Gastrocnemius medialis (tissue), 4 donors: Measurements from ENCODE around the gene COA3. TPM values are rescaled to one million over a fixed set of nuclear protein-coding genes. Genes with fewer than 3 reads are reported as not detected.

Experiments
- ATAC-seq, 2 donors: fragments of 150-250 bp; one replicate each; pipeline ENCODE4 v1.9.1; 2016
- DNase-seq, 2 donors: peaks; one replicate each; pipeline ENCODE4 v3.0.0-alpha.2; 2019
- H3K27ac ChIP-seq, 4 donors: fragments of 200-600 bp; sonication (generic); 1 replicate in 1 of 4; 2 replicates in 3 of 4; pipeline ENCODE4 v1.5.1; 2016 to 2018; ENCODE audit warnings: mild to moderate bottlenecking in 2 of 4, moderate library complexity in 1 of 4
- H3K27me3 ChIP-seq, 3 donors: fragments of 200-600 bp; sonication (generic) in 2 of 3; 1 replicate in 1 of 3; 2 replicates in 2 of 3; pipeline versions ENCODE4 v1.5.1 to v1.6.0; 2016 to 2019; ENCODE audit warnings: mild to moderate bottlenecking in 1 of 3, moderate library complexity in 1 of 3
- H3K36me3 ChIP-seq, 2 donors: fragments of 200-600 bp; sonication (generic) in 1 of 2; one replicate each; pipeline ENCODE4 v1.5.1; 2017 to 2018
- H3K4me1 ChIP-seq, 2 donors: fragments of 200-600 bp; sonication (generic) in 1 of 2; one replicate each; pipeline ENCODE4 v1.5.1; 2016 to 2017; ENCODE audit warnings: mild to moderate bottlenecking in 2 of 2
- H3K4me3 ChIP-seq, 4 donors: fragments of 200-600 bp; sonication (generic) in 3 of 4; 1 replicate in 1 of 4; 2 replicates in 3 of 4; pipeline ENCODE4 v1.5.1; 2016 to 2019; ENCODE audit warnings: mild to moderate bottlenecking in 2 of 4
- H3K9me3 ChIP-seq, 3 donors: fragments of 200-600 bp; sonication (generic) in 2 of 3; 1 replicate in 1 of 3; 2 replicates in 2 of 3; pipeline ENCODE4 v1.5.1; 2016 to 2019
- POLR2A ChIP-seq, 2 donors: fragments of 450-650 bp; IDR thresholded peaks; one replicate each; pipeline ENCODE4 v1.6.1; 2017; ENCODE audit warnings: antibody characterized with exemption in 2 of 2, mild to moderate bottlenecking in 2 of 2, moderate library complexity in 2 of 2
- in situ Hi-C, 4 donors: fragments of 200-750 bp; cut with MboI; loops; one replicate each; pipeline versions ENCODE4 v1.15.0 to v1.8.0; 2017; ENCODE audit warnings: low sequenced_read_pairs in 4 of 4
- intact Hi-C: fragments of 100-400 bp; cut with DNase I; formaldehyde crosslinking; loops from one replicate; pipeline ENCODE4 v1.15.1; 2023; ENCODE audit warnings: low total_unique reads
- total RNA-seq, 4 donors: library from RNA; depleted of rRNA; stranded (reverse); fragments of >200 nt; gene quantifications; one replicate each; pipeline versions ENCODE4 v1.1.0 to v1.2.3, GENCODE V29; 2016
- TF ChIP-seq, protein P1 (sequence below), 5 experiments: fragments of 450-650 bp in 3 of 5; fragments of 200-600 bp in 2 of 5; sonication (generic) in 2 of 5; IDR thresholded peaks in 4 of 5; conservative IDR thresholded peaks in 1 of 5; 1 replicate in 4 of 5; 2 replicates in 1 of 5; pipeline ENCODE4 v1.5.1; 2016 to 2019; ENCODE audit warnings: antibody characterized with exemption in 5 of 5, mild to moderate bottlenecking in 3 of 5, moderate library complexity in 3 of 5

Gene COA3
- total RNA-seq, 4 donors from 2014 or later, result 76.2 to 104 (median 86.8) TPM

- Histone ChIP-seq H3K4me1 (peaks cover 13 to 14% of the 10 kb centered on the region in 2 donors), H3K9me3 (no peaks in the 10 kb centered on the region), H3K36me3 (peaks cover 7 to 67% of the 10 kb centered on the region in 2 donors), H3K27ac (no peak overlapping the region), H3K27me3 (no peaks in the 10 kb centered on the region), H3K4me3 (no peak overlapping the region)
- peak in 1 of 2 donors; percentile 33 for DNase-seq
- in situ Hi-C loops (loop anchor here in 1 of 4 donors (10.0 kb wide), 1 partner anchor 95 kb away; no protein-coding TSS in a partner anchor), intact Hi-C loops (loop anchor here (5.0 kb wide), 1 partner anchor 243 kb away; the partner anchor contains the start of gene PSMC3IP)
- ATAC-seq, result no peak
- TF ChIP-seq, protein P1, sequence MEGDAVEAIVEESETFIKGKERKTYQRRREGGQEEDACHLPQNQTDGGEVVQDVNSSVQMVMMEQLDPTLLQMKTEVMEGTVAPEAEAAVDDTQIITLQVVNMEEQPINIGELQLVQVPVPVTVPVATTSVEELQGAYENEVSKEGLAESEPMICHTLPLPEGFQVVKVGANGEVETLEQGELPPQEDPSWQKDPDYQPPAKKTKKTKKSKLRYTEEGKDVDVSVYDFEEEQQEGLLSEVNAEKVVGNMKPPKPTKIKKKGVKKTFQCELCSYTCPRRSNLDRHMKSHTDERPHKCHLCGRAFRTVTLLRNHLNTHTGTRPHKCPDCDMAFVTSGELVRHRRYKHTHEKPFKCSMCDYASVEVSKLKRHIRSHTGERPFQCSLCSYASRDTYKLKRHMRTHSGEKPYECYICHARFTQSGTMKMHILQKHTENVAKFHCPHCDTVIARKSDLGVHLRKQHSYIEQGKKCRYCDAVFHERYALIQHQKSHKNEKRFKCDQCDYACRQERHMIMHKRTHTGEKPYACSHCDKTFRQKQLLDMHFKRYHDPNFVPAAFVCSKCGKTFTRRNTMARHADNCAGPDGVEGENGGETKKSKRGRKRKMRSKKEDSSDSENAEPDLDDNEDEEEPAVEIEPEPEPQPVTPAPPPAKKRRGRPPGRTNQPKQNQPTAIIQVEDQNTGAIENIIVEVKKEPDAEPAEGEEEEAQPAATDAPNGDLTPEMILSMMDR (IDR thresholded peaks at IDR 0.05 in 4 of 5, conservative IDR thresholded peaks at IDR 0.05 in 1 of 5), result peak in 3 of 5 experiments; percentile 41 to 61 (median 42)
- no peak for TF ChIP-seq POLR2A (IDR thresholded peaks at IDR 0.05)
These were observed 21.5 kb upstream of the COA3 start for GRCh38 chr17:42819939-42820535.

GRCh38 chr17:42818379-42818778 lies 19.9 kb upstream of the COA3 start:
- Histone ChIP-seq H3K4me3 (no peak overlapping the region), H3K27ac (no peak overlapping the region)
- in situ Hi-C loops, result no loop called here

DNA sequence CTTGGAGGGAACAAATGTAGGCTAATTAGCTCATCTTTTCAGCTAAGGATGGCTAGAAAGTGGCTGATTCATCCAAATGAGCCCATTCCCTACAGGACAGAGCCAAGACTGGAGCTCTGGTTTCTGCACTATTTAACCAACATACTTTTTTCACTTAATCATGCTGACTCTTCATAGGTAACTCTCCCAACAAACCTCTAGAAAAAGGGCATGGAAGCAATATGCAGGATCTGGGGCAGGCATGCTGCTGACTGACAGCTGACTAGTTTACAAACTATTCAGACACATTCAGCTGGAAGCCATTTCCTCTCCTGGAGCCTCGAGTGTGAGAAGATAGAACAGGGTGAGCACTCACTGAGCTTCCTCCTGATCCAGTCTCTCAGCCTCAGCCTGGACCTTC lies 19.4 kb upstream of the COA3 start:
- no peak overlapping the region for H3K27ac ChIP-seq
- intact Hi-C loops (no loop called here), in situ Hi-C loops (no loop called here)
- DNase-seq (no peak), ATAC-seq (no peak)
- peaks cover 6 to 8% of the 10 kb centered on the region in 2 donors for H3K4me1 ChIP-seq
- TF ChIP-seq, protein P1 (IDR thresholded peaks at IDR 0.05 in 4 of 5, conservative IDR thresholded peaks at IDR 0.05 in 1 of 5), result no peak
- no peak for TF ChIP-seq POLR2A (IDR thresholded peaks at IDR 0.05)
- H3K36me3 ChIP-seq, result peaks cover 13 to 89% of the 10 kb centered on the region in 2 donors
- no peaks in the 10 kb centered on the region for H3K9me3 ChIP-seq
- no peak overlapping the region for H3K4me3 ChIP-seq
- no peaks in the 10 kb centered on the region for H3K27me3 ChIP-seq

More at GRCh38 chr17:42818379-42818778, 19.9 kb upstream of the COA3 start:
- Histone ChIP-seq H3K9me3 (no peaks in the 10 kb centered on the region), H3K4me1 (peaks cover 11 to 13% of the 10 kb centered on the region in 2 donors), H3K27me3 (no peaks in the 10 kb centered on the region), H3K36me3 (peaks cover 11 to 84% of the 10 kb centered on the region in 2 donors)
- ATAC-seq (no peak), DNase-seq (no peak)
- intact Hi-C loops, result no loop called here
- TF ChIP-seq, protein P1 (IDR thresholded peaks at IDR 0.05 in 4 of 5, conservative IDR thresholded peaks at IDR 0.05 in 1 of 5), result no peak

GRCh38 chr17:42814633-42815399 lies 16.3 kb upstream of the COA3 start:
- TF ChIP-seq, protein P1 (IDR thresholded peaks at IDR 0.05 in 4 of 5, conservative IDR thresholded peaks at IDR 0.05 in 1 of 5), result no peak
- TF ChIP-seq POLR2A (IDR thresholded peaks at IDR 0.05), result no peak
- ATAC-seq, result no peak
- Histone ChIP-seq H3K4me1 (peaks cover 0 to 5% of the 10 kb centered on the region in 2 donors), H3K4me3 (no peak overlapping the region), H3K36me3 (peaks cover 10 to 99% of the 10 kb centered on the region in 2 donors), H3K9me3 (no peaks in the 10 kb centered on the region), H3K27me3 (no peaks in the 10 kb centered on the region), H3K27ac (no peak overlapping the region)
- intact Hi-C loops (no loop called here), in situ Hi-C loops (no loop called here)
- DNase-seq, result no peak
